A673 (cell line): ENCODE results near the gene KCP.

Source experiments
- CTCF ChIP-seq: fragments of 300-800, 200-600 bp; sonication (generic); conservative IDR thresholded peaks from 2 replicates; pipeline ENCODE4 v1.5.1; 2017; ENCODE audit warnings: low read depth, mild to moderate bottlenecking, antibody characterized with exemption, low read length, moderate library complexity, mixed read lengths
- EZH2 ChIP-seq: fragments of 200-600 bp; sonication (generic); IDR thresholded peaks from 2 replicates; pipeline ENCODE4 v1.6.1; 2017; ENCODE audit warnings: borderline replicate concordance, low read depth, mild to moderate bottlenecking, mixed read lengths, antibody characterized with exemption, low read length; ENCODE audit not compliant: poor library complexity, severe bottlenecking

GRCh38 chr7:128831178-128831993, 79.1 kb downstream of the KCP start:
- TF ChIP-seq CTCF: no peak
- no peak for TF ChIP-seq EZH2
